Thyroid gland (tissue), 4 donors: ENCODE data around the gene LRMDA. TPM values are rescaled to one million over a fixed set of nuclear protein-coding genes. Genes with fewer than 3 reads are reported as not detected.
"Not testable (repeated sequence)": the region's sequence is repeated elsewhere in the genome, so short reads cannot be mapped to it uniquely, and the experiment has no call there.

ENCODE experiments used
- DNase-seq, 2 donors: peaks; one replicate each; pipeline ENCODE4 v3.0.0-alpha.2; 2019
- H3K27ac ChIP-seq, 3 donors: fragments of 200-600 bp; sonication (generic); 1 replicate in 2 of 3; 2 replicates in 1 of 3; pipeline ENCODE4 v1.5.1; 2016 to 2019; ENCODE audit warnings: mild to moderate bottlenecking in 1 of 3, moderate library complexity in 1 of 3
- H3K27me3 ChIP-seq: fragments of 200-600 bp; sonication (generic); one replicate; pipeline ENCODE4 v1.5.1; 2019
- H3K36me3 ChIP-seq, 2 donors: fragments of 200-600 bp; sonication (generic); one replicate each; pipeline ENCODE4 v1.5.1; 2016 to 2019
- H3K4me1 ChIP-seq, 2 donors: fragments of 200-600 bp; sonication (generic); one replicate each; pipeline ENCODE4 v1.5.1; 2017 to 2019
- H3K4me3 ChIP-seq, 3 donors: fragments of 200-600 bp; sonication (generic); replicated peaks in 1 of 3; 1 replicate in 2 of 3; 2 replicates in 1 of 3; pipeline ENCODE4 v1.5.1; 2016; ENCODE audit warnings: mild to moderate bottlenecking in 1 of 3
- H3K9me3 ChIP-seq: fragments of 200-600 bp; sonication (generic); one replicate; pipeline ENCODE4 v1.5.1; 2017
- POLR2A ChIP-seq, 2 donors: fragments of 450-650 bp; IDR thresholded peaks; one replicate each; pipeline ENCODE4 v1.6.1; 2017; ENCODE audit warnings: antibody characterized with exemption in 2 of 2, mild to moderate bottlenecking in 2 of 2, moderate library complexity in 1 of 2
- WGBS, 2 donors: methylation state at CpG; one replicate each; pipeline ENCODE4 v1.1.5; 2017; 5-methylcytosine and 5-hydroxymethylcytosine counted together
- intact Hi-C: fragments of 100-400 bp; cut with DNase I; formaldehyde crosslinking; loops from one replicate; pipeline ENCODE4 v1.15.1; 2023
- total RNA-seq, 4 donors: library from RNA; depleted of rRNA; stranded (reverse); fragments of >200 nt; gene quantifications; one replicate each; pipeline ENCODE4 v1.2.3, GENCODE V29; 2016
- TF ChIP-seq, protein P1 (sequence below), 6 experiments: fragments of 200-600 bp in 3 of 6; fragments of 450-650 bp in 3 of 6; sonication (generic) in 3 of 6; IDR thresholded peaks; one replicate each; pipeline ENCODE4 v1.5.1; 2016 to 2019; ENCODE audit warnings: antibody characterized with exemption in 6 of 6, mild to moderate bottlenecking in 2 of 6, inconsistent platforms in 1 of 6, moderate library complexity in 1 of 6

The LRMDA gene
- total RNA-seq, 4 donors from 2014 or later: 16.5 to 31.7 (median 23.2) TPM

DNA sequence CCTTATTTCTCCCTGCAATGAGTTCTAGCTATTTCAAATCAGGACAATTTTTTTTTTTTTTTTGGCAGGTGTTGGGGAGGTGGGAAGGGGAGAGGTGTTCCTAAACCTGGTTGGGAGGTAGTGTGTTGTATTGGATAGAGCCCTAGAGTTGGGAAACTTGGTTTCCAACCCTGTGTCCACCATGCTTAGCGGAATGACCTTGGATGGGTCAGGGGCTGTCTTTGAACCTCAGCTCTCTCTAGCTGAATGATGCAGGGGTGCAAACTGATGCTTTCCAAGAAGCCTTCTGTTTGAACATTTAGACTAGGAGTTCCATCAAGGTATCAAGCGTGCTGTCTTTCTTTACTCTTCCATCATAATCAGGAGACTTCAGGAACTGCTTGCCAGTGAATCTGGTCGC is 332.2 kb downstream of the LRMDA start:
- Histone ChIP-seq H3K27ac (no peak overlapping the region), H3K9me3 (no peaks in the 10 kb centered on the region), H3K4me1 (peaks cover 4 to 12% of the 10 kb centered on the region in 2 donors), H3K4me3 (no peak overlapping the region), H3K27me3 (no peaks in the 10 kb centered on the region), H3K36me3 (no peaks in the 10 kb centered on the region)
- TF ChIP-seq, protein P1, sequence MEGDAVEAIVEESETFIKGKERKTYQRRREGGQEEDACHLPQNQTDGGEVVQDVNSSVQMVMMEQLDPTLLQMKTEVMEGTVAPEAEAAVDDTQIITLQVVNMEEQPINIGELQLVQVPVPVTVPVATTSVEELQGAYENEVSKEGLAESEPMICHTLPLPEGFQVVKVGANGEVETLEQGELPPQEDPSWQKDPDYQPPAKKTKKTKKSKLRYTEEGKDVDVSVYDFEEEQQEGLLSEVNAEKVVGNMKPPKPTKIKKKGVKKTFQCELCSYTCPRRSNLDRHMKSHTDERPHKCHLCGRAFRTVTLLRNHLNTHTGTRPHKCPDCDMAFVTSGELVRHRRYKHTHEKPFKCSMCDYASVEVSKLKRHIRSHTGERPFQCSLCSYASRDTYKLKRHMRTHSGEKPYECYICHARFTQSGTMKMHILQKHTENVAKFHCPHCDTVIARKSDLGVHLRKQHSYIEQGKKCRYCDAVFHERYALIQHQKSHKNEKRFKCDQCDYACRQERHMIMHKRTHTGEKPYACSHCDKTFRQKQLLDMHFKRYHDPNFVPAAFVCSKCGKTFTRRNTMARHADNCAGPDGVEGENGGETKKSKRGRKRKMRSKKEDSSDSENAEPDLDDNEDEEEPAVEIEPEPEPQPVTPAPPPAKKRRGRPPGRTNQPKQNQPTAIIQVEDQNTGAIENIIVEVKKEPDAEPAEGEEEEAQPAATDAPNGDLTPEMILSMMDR (IDR thresholded peaks at IDR 0.05): no peak
- no peak for TF ChIP-seq POLR2A (IDR thresholded peaks at IDR 0.05)
- no peak for DNase-seq
- whole genome bisulfite sequencing, 2 donors: 96 to 100% methylated on average over 3 of the region's 3 CpGs
- intact Hi-C loops: no loop called here

DNA sequence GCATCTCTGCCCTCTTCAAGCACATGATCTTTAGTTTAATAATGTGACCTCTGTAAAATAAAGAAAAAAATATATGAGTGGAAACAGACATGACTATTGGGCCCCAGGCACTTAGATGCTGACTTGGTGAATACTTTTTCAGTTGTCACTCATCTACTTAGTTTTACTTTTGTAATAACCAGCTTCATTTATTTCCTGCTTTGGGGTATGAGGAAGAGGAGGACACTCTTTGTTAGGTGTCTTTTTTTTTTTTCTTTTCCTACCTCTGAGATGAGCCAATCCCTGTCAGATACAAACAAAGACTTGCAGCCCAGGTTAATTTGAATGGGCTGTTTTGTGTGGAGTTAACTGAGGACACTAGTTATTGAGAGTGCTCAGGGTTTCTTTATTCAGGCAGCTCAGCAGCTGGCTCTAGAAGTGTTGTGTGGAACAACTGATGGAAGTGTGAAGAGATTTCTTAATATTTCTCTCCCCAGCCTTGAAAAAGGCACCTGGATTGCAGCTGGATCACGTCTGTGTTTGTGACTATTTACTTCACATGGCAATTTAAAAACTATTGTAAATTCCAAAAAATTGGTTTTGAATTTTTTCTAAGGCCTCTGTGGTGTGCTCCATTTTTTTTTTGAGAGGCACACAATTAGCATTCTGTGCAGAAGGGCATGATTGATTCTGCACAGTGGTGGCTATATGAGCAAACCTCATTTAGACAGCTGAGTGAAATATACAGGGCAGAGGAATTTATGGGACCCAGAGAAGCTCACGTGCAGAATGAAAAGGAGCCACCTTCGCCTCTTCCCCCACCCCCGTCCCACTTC is 333.8 kb downstream of the LRMDA start:
- intact Hi-C loops: no loop called here
- WGBS, 2 donors: 91 to 98% methylated on average over 4 of the region's 4 CpGs

GRCh38 chr10:75765789-75766096 is 334.3 kb downstream of the LRMDA start:
- no peaks in the 10 kb centered on the region for H3K27me3 ChIP-seq
- H3K36me3 ChIP-seq: no peaks in the 10 kb centered on the region
- no peak overlapping the region for H3K27ac ChIP-seq
- 98 to 100% methylated on average over 5 of the region's 5 CpGs for WGBS, 2 donors
- H3K4me1 ChIP-seq: peaks cover 4 to 12% of the 10 kb centered on the region in 2 donors
- no peak for DNase-seq
- H3K9me3 ChIP-seq: no peaks in the 10 kb centered on the region
- intact Hi-C loops: no loop called here
- TF ChIP-seq POLR2A (IDR thresholded peaks at IDR 0.05): no peak
- TF ChIP-seq, protein P1 (IDR thresholded peaks at IDR 0.05): no peak
- no peak overlapping the region for H3K4me3 ChIP-seq

More for the DNA sequence above, 333.8 kb downstream of the LRMDA start:
- Histone ChIP-seq H3K27me3 (no peaks in the 10 kb centered on the region), H3K9me3 (no peaks in the 10 kb centered on the region), H3K36me3 (no peaks in the 10 kb centered on the region), H3K4me1 (peaks cover 4 to 12% of the 10 kb centered on the region in 2 donors), H3K27ac (no peak overlapping the region), H3K4me3 (no peak overlapping the region)
- no peak for TF ChIP-seq POLR2A (IDR thresholded peaks at IDR 0.05)
- TF ChIP-seq, protein P1 (IDR thresholded peaks at IDR 0.05): no peak
- DNase-seq: no peak

DNA sequence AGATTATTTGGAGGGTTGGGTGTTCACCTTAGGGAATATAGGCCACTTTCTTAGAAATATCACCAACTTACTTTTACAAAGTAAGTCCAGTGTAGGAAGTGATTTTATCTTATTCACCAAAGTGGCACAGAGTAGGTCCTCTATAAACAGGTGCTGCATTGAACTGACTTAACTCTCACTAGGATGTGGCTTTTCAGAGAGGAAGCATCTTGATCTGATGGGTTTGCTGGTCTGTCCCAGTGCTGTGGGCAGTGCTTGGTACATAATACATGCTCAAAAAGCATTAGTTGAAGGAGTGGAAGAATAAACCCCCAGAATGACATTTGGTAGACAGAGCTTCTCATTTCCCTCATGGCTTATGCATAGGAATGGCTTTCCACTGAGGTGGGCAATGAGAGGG is 334.7 kb downstream of the LRMDA start:
- no peak for DNase-seq
- TF ChIP-seq, protein P1 (IDR thresholded peaks at IDR 0.05): no peak
- TF ChIP-seq POLR2A (IDR thresholded peaks at IDR 0.05): no peak
- Histone ChIP-seq H3K4me3 (no peak overlapping the region), H3K27ac (no peak overlapping the region), H3K36me3 (no peaks in the 10 kb centered on the region), H3K9me3 (no peaks in the 10 kb centered on the region), H3K4me1 (peaks cover 4 to 12% of the 10 kb centered on the region in 2 donors), H3K27me3 (no peaks in the 10 kb centered on the region)
- intact Hi-C loops: no loop called here

DNA sequence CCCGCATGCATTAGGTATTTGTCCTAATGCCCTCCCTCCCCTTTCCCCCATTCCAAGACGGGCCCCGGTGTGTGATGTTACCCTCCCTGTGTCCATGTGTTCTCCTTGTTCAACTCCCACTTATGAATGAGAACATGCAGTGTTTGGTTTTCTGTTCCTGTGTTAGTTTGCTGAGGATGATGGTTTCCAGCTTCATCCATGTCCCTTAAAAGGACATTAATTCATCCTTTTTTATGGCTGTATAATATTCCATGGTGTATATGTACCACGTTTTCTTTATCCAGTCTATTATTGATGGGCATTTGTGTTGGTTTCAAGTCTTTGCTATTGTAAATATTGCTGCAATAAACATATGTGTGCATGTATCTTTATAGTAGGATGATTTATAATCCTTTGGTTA is 335.3 kb downstream of the LRMDA start:
- H3K4me1 ChIP-seq: peaks cover 7 to 11% of the 10 kb centered on the region in 2 donors
- H3K27me3 ChIP-seq, H3K36me3 ChIP-seq, H3K27ac ChIP-seq, H3K4me3 ChIP-seq, H3K9me3 ChIP-seq, DNase-seq, intact Hi-C loops: not testable (repeated sequence)
- WGBS, 2 donors: 95 to 99% methylated on average over 4 of the region's 4 CpGs
